Stimulated activated CD8-positive, alpha-beta memory T cell treated with anti-CD3 and anti-CD28 coated beads, Interleukin-12 subunit alpha, Interleukin-12 subunit beta, amount 100 ng/mL, for 1 hour (primary cell): ENCODE measurements around the gene SUCLG1.

Experiments used
- DNase-seq: peaks from one replicate; pipeline ENCODE4 v3.0.0-alpha.2; 2020; ENCODE audit warnings: low read depth

Gene SUCLG1

GRCh38 chr2:84461310-84461709, 2.2 kb upstream of the SUCLG1 start:
- DNase-seq, result no peak

GRCh38 chr2:84460670-84461069, 1.6 kb upstream of the SUCLG1 start:
- DNase-seq, result no peak

- DNase-seq, result no peak
Observed at GRCh38 chr2:84459944-84460429, 907 bp upstream of the SUCLG1 start.

- DNase-seq, result no peak
Observed at GRCh38 chr2:84458551-84459017, 496 bp downstream of the SUCLG1 start.

GRCh38 chr2:84457686-84458085, 1.4 kb downstream of the SUCLG1 start:
- no peak for DNase-seq

GRCh38 chr2:84456156-84456555, 2.9 kb downstream of the SUCLG1 start:
- DNase-seq, result no peak

GRCh38 chr2:84454581-84454980, 4.5 kb downstream of the SUCLG1 start:
- DNase-seq, result no peak

GRCh38 chr2:84452624-84453023, 6.5 kb downstream of the SUCLG1 start:
- no peak for DNase-seq

- no peak for DNase-seq
Observed at GRCh38 chr2:84451579-84451978, 7.5 kb downstream of the SUCLG1 start.

- no peak for DNase-seq
Observed at GRCh38 chr2:84450288-84451227, 8.5 kb downstream of the SUCLG1 start.

- DNase-seq, result no peak
Observed at GRCh38 chr2:84449711-84450110, 9.4 kb downstream of the SUCLG1 start.

- no peak for DNase-seq
Observed at GRCh38 chr2:84449055-84449454, 10.0 kb downstream of the SUCLG1 start.

GRCh38 chr2:84443477-84443876, 15.6 kb downstream of the SUCLG1 start:
- no peak for DNase-seq

- no peak for DNase-seq
Observed at GRCh38 chr2:84442888-84443287, 16.2 kb downstream of the SUCLG1 start.

- DNase-seq, result no peak
Observed at GRCh38 chr2:84441505-84441904, 17.6 kb downstream of the SUCLG1 start.

GRCh38 chr2:84441036-84441435, 18.0 kb downstream of the SUCLG1 start:
- DNase-seq, result no peak

- DNase-seq, result no peak
Observed at GRCh38 chr2:84435345-84436025, 23.6 kb downstream of the SUCLG1 start.

- DNase-seq, result no peak
Observed at GRCh38 chr2:84429328-84429727, 29.8 kb downstream of the SUCLG1 start.

GRCh38 chr2:84427235-84428138, 31.6 kb downstream of the SUCLG1 start:
- DNase-seq, result no peak

GRCh38 chr2:84425310-84425709, 33.8 kb downstream of the SUCLG1 start:
- DNase-seq, result no peak

- DNase-seq, result no peak
Observed at GRCh38 chr2:84424152-84424551, 34.9 kb downstream of the SUCLG1 start.

- DNase-seq, result no peak
Observed at GRCh38 chr2:84421791-84422190, 37.3 kb downstream of the SUCLG1 start.
